Spleen (tissue), 13 donors: ENCODE results near the gene ABCD2. TPM values are rescaled to one million over a fixed set of nuclear protein-coding genes. Genes with fewer than 3 reads are reported as not detected.

Experiments
- DNase-seq: peaks from one replicate; pipeline ENCODE4 v3.0.0-alpha.2; 2020
- H3K27ac ChIP-seq, 8 donors: fragments of 200-600 bp; sonication (generic) in 7 of 8; 1 replicate in 4 of 8; 2 replicates in 4 of 8; pipeline versions ENCODE4 v1.5.0 to v1.8.0; 2016 to 2021; ENCODE audit warnings: inconsistent platforms in 4 of 8, mild to moderate bottlenecking in 4 of 8, moderate library complexity in 1 of 8
- H3K27me3 ChIP-seq, 7 donors: fragments of 200-600 bp; sonication (generic) in 6 of 7; replicated peaks in 1 of 7; 1 replicate in 4 of 7; 2 replicates in 3 of 7; pipeline versions ENCODE4 v1.5.0 to v1.8.0; 2016 to 2021; ENCODE audit warnings: inconsistent platforms in 3 of 7, mild to moderate bottlenecking in 1 of 7
- H3K36me3 ChIP-seq, 6 donors: fragments of 200-600 bp; sonication (generic) in 5 of 6; 1 replicate in 4 of 6; 2 replicates in 2 of 6; pipeline versions ENCODE4 v1.5.0 to v1.8.0; 2016 to 2021; ENCODE audit warnings: inconsistent platforms in 2 of 6
- H3K4me1 ChIP-seq, 6 donors: fragments of 200-600 bp; sonication (generic) in 5 of 6; 1 replicate in 3 of 6; 2 replicates in 3 of 6; pipeline versions ENCODE4 v1.5.0 to v1.8.0; 2016 to 2021; ENCODE audit warnings: inconsistent platforms in 3 of 6
- H3K4me3 ChIP-seq, 8 donors: fragments of 200-600 bp; sonication (generic) in 7 of 8; 1 replicate in 4 of 8; 2 replicates in 4 of 8; pipeline versions ENCODE4 v1.5.0 to v1.8.0; 2016 to 2021; ENCODE audit warnings: inconsistent platforms in 4 of 8, mild to moderate bottlenecking in 4 of 8, moderate library complexity in 2 of 8
- H3K9me3 ChIP-seq, 8 donors: fragments of 200-600 bp; sonication (generic) in 7 of 8; 1 replicate in 4 of 8; 2 replicates in 4 of 8; pipeline versions ENCODE4 v1.5.0 to v1.8.0; 2016 to 2021; ENCODE audit warnings: inconsistent platforms in 4 of 8
- CTCF ChIP-seq, 11 experiments: fragments of 200-600 bp in 7 of 11; fragments of 450-650 bp in 4 of 11; sonication (generic) in 4 of 11; IDR thresholded peaks in 8 of 11; conservative IDR thresholded peaks in 3 of 11; 1 replicate in 7 of 11; 2 replicates in 4 of 11; pipeline versions ENCODE4 v1.4.0 to v1.8.0; 2016 to 2021; ENCODE audit warnings: antibody characterized with exemption in 11 of 11, inconsistent platforms in 4 of 11, mild to moderate bottlenecking in 1 of 11
- POLR2A ChIP-seq, 3 donors: fragments of 450-650 bp; IDR thresholded peaks; one replicate each; pipeline ENCODE4 v1.5.1; 2017; ENCODE audit warnings: antibody characterized with exemption in 3 of 3, mild to moderate bottlenecking in 1 of 3
- POLR2AphosphoS5 ChIP-seq, 3 donors: sonication (generic); formaldehyde crosslinking; IDR thresholded peaks; one replicate each; pipeline ENCODE4 v1.5.1; 2017; ENCODE audit warnings: antibody characterized with exemption in 3 of 3
- WGBS, 5 donors: extraction: QIAGEN DNeasy Blood & Tissue Kit in 3 of 5; methylation state at CpG; one replicate each; pipeline versions ENCODE4 v1.1.5 to v1.1.7; 2013 to 2018; 5-methylcytosine and 5-hydroxymethylcytosine counted together
- intact Hi-C: fragments of 100-400 bp; cut with DNase I; formaldehyde crosslinking; loops from one replicate; pipeline ENCODE4 v1.15.0; 2023; ENCODE audit warnings: low total_unique reads
- long read RNA-seq, 2 donors: transcript quantifications; one replicate each; lab custom pipeline, GENCODE V29; 2026
- polyA plus RNA-seq, 3 donors: library from polyadenylated mRNA; stranded (reverse); fragments of 200-250 nt; gene quantifications; one replicate each; pipeline ENCODE4 v1.2.1, GENCODE V29; 2013
- total RNA-seq, 7 donors: library from RNA; depleted of rRNA in 3 of 7; stranded (reverse); fragments of >200 nt in 3 of 7; fragmentation: NEBNext Ultra II Directional in 4 of 7; extraction: Animal tissue kit (Norgen Biotek cat#: 25700) in 4 of 7; gene quantifications; one replicate each; pipeline versions ENCODE4 v1.1.0 to v1.2.1, GENCODE V29; 2016 to 2021
- donor health status: healthy with polysubstance abuse.
- donor health status: DM: no; HTN: no; CAD: no; lungs with moderate emphysema.
- donor health status: DM: no; HTN: no; CAD: no.
- donor health status: Bipolar disorder and iron deficiency.
- donor health status: healthy.
- donor health status: DM: no; HTN: no; CAD: no.
- donor health status: DM: yes; HTN: yes; CAD: no.

ABCD2 gene
- total RNA-seq (1 to 10 TPM; 1.7 to 3.4 (median 2.6) TPM), polyA plus RNA-seq (under 1 TPM; 0.38 to 0.44 (median 0.41) TPM)
- long read RNA-seq, donor 1, result 0 reads
- long read RNA-seq, donor 2, result 0 reads

- peak within 1 kb of the TSS; percentile 40 to 71 (median 47) for H3K4me3 ChIP-seq
- TF ChIP-seq CTCF (IDR thresholded peaks at IDR 0.05 in 8 of 11, conservative IDR thresholded peaks at IDR 0.05 in 3 of 11) (peak in 4 of 11 experiments; percentile 12 to 28 (median 18)), POLR2A (IDR thresholded peaks at IDR 0.05) (peak in 1 of 3 donors; percentile 47), POLR2AphosphoS5 (IDR thresholded peaks at IDR 0.05) (peak in 2 of 3 donors; percentile 64 to 74)
- 0 to 1% (median 0%) methylated on average over 20 of the region's 20 CpGs for WGBS, 5 donors
- H3K4me1 ChIP-seq, result peaks cover 0 to 57% (median 23%) of the 10 kb centered on the region in 6 donors
- DNase-seq, result peak; percentile 85
- H3K9me3 ChIP-seq, result no peaks in the 10 kb centered on the region
- no peaks in the 10 kb centered on the region for H3K36me3 ChIP-seq
- intact Hi-C loops, result no loop called here
- no peaks in the 10 kb centered on the region for H3K27me3 ChIP-seq
- peak within 1 kb of the TSS; percentile 67 to 90 (median 86) for H3K27ac ChIP-seq
Observed at GRCh38 chr12:39619660-39620433, at the start of gene ABCD2. ABCD2 (minus strand) TSS chr12:39619803; CDS start chr12:39619615, 188 bp downstream.

GRCh38 chr12:39660101-39660500 is 40.5 kb upstream of the ABCD2 start:
- no peak for TF ChIP-seq CTCF (IDR thresholded peaks at IDR 0.05 in 8 of 11, conservative IDR thresholded peaks at IDR 0.05 in 3 of 11)
- TF ChIP-seq POLR2AphosphoS5 (IDR thresholded peaks at IDR 0.05), result no peak
- TF ChIP-seq POLR2A (IDR thresholded peaks at IDR 0.05), result no peak

GRCh38 chr12:39647383-39647782 is 27.8 kb upstream of the ABCD2 start:
- no peaks in the 10 kb centered on the region for H3K36me3 ChIP-seq
- DNase-seq, result no peak
- H3K4me3 ChIP-seq, result no peak overlapping the region
- H3K4me1 ChIP-seq, result no peaks in the 10 kb centered on the region
- no peak overlapping the region for H3K27ac ChIP-seq
- intact Hi-C loops, result no loop called here
- TF ChIP-seq POLR2AphosphoS5 (IDR thresholded peaks at IDR 0.05) (no peak), POLR2A (IDR thresholded peaks at IDR 0.05) (no peak), CTCF (IDR thresholded peaks at IDR 0.05 in 8 of 11, conservative IDR thresholded peaks at IDR 0.05 in 3 of 11) (no peak)
- H3K9me3 ChIP-seq, result no peaks in the 10 kb centered on the region
- no peaks in the 10 kb centered on the region for H3K27me3 ChIP-seq

More at GRCh38 chr12:39660101-39660500, 40.5 kb upstream of the ABCD2 start:
- Histone ChIP-seq H3K27me3 (no peaks in the 10 kb centered on the region), H3K4me1 (no peaks in the 10 kb centered on the region), H3K27ac (no peak overlapping the region), H3K4me3 (no peak overlapping the region), H3K36me3 (no peaks in the 10 kb centered on the region), H3K9me3 (peaks cover 0 to 4% (median 0%) of the 10 kb centered on the region in 8 donors)
- intact Hi-C loops, result no loop called here
- no peak for DNase-seq
- whole genome bisulfite sequencing, 5 donors, result 89 to 98% (median 91%) methylated on average over 2 of the region's 2 CpGs

- Histone ChIP-seq H3K36me3 (no peaks in the 10 kb centered on the region), H3K4me3 (no peak overlapping the region), H3K27me3 (no peaks in the 10 kb centered on the region), H3K27ac (no peak overlapping the region), H3K4me1 (no peaks in the 10 kb centered on the region), H3K9me3 (no peaks in the 10 kb centered on the region)
- TF ChIP-seq POLR2A (IDR thresholded peaks at IDR 0.05) (no peak), POLR2AphosphoS5 (IDR thresholded peaks at IDR 0.05) (no peak), CTCF (IDR thresholded peaks at IDR 0.05 in 8 of 11, conservative IDR thresholded peaks at IDR 0.05 in 3 of 11) (no peak)
- intact Hi-C loops, result no loop called here
- DNase-seq, result no peak
- WGBS, 5 donors, result 75 to 81% (median 79%) methylated on average over 2 of the region's 2 CpGs
Observed at GRCh38 chr12:39646963-39647362, 27.4 kb upstream of the ABCD2 start.
